Hematopoietic multipotent progenitor cell treated with erythropoietin and hydrocortisone succinate and interleukin-3 and kit ligand, for 6 days (in vitro differentiated cells): ENCODE data around the gene DCN.
A peak's percentile ranks its signal among the peaks of the same experiment; 100 is the strongest.
"Not testable (repeated sequence)": the region's sequence is repeated elsewhere in the genome, so short reads cannot be mapped to it uniquely, and the experiment has no call there.

ENCODE experiments used
- DNase-seq: peaks from one replicate; pipeline ENCODE4 v3.0.0-alpha.2; 2015

DCN gene, protein sequence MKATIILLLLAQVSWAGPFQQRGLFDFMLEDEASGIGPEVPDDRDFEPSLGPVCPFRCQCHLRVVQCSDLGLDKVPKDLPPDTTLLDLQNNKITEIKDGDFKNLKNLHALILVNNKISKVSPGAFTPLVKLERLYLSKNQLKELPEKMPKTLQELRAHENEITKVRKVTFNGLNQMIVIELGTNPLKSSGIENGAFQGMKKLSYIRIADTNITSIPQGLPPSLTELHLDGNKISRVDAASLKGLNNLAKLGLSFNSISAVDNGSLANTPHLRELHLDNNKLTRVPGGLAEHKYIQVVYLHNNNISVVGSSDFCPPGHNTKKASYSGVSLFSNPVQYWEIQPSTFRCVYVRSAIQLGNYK

DNA sequence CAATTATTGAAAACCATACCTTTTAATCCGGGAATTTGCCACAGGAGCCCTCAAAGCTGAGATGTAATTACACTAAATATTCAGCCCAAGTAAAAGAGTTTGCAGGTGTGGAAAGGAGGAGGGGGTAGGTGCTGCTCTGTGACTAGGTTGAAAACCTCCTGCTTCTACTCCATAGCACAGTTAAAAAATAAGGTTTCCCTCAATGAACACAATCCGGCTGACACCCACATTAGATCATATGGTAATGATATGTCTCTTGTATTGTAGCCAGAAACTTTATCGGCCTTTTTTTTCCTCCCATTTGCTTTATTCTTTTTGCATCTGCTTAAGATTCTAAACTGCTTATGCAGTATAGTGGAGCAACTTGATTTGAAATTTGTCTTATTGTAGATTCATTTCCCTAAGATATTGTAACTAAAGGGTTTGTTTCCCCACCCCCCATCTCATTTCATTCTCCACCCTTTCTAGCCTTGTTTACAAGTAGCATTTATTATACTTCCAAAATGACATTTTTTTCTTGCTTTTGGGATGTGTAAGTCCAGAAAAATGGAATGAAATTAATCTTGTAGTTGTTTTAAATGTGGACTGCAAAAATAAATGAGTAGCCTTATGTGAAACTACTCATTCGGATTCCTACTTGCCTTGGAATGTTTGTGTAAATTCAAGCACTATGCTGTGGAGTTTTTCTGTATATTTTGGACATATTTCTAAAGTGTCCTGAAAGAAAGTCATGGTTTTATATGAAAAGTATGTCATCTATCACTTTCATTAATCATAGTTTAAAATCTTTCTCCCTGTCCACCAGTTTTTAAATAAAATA, at the start of gene DCN:
DCN (minus strand) TSS at position 182 of the 820 bp plus-strand sequence. CDS start 4,265 bp downstream, outside the sequence.
- DNase-seq = no peak

DNA sequence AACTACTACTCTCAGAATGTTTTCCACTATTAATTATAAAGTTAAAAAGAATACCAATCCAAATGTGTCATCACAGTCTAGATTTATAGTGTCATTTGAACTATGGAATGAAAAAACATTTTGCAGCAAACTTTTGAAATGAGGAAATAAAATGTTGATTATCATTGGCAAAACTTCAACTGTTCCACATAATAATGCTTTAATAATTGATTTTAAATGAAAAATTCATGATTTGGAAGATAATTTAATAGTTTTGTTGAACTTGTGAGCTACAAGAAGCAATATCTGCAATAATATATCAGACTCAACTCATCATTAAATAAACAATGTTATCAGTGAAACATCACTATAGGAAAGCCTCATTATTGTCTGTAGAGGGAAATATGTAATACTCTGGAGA, 48.2 kb upstream of the DCN start:
- no peak for DNase-seq

DNA sequence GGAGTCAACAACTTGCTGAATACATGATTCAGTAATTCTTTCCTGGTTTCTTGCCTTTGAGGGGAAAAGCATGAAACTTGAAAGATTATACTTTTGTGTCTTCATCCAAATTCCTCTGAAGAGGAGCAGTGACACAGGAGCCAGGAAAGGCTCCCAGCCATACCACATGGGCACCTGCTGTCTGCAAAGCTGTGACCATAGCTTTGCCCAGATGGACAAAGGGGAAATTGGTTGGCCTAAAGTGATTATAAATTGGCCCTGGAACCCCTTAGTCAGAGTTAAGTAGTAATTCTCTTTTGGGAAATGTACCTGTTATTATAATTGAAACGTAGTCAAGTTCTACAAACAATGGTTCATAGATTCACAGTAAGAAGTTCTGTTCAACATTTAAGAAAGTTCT, 44.3 kb upstream of the DCN start:
- DNase-seq = no peak

DNA sequence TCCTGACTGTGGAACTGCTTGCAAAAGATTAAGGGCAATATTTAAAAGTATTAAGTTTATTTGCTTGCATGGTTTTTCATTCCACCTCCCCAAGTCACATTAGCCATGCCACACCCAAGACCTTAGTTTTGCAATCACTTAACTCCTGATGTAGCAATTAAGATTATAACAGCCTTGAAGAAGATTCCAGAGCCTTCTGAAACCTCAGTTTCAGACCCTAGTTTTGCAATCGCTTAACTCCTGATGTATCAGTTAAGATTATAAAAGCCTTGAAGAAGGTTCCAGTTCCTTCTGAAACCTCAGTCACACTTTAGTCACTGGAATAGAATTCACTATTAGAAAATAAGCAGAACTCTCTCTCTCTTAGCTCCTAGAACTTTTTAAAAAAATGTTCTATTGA, 42.7 kb upstream of the DCN start:
- no peak for DNase-seq

DNA sequence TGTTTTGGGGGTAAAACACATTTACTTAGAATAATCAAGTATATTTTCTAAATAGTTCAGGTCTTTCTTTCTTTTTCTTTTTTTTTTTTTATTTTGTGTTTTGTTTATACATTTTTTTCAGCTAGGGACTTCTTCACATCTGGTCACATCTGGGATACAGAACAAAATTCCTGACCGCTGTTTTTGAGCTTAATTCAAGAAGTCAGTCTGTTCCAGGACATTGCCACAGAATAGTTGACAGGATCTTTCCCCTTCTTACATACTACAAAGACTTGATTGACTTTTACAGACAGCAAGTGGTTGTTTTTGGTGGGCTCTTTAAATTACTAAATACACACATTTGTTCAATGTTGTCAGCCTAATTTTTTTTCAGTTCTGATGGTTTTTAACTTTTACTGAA, 41.8 kb upstream of the DCN start:
- no peak for DNase-seq

DNA sequence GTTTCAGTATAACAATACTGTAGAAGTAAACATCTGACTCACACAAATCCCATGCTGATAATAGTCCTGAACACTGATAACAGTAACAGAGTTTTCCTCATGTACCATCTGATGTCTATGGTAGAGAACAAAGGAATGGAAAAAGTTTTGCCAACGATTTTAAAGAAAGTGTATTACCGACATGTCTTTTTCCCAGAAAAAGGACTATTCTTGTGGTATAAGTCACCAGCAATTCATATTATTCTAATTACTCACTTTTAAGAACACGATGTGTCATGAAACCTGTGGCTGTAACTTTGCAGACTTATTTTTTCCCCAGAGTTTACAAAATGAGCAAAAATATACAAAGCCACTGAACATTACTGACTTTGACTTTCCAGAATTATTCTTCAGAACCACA, 40.1 kb upstream of the DCN start:
- DNase-seq = no peak

DNA sequence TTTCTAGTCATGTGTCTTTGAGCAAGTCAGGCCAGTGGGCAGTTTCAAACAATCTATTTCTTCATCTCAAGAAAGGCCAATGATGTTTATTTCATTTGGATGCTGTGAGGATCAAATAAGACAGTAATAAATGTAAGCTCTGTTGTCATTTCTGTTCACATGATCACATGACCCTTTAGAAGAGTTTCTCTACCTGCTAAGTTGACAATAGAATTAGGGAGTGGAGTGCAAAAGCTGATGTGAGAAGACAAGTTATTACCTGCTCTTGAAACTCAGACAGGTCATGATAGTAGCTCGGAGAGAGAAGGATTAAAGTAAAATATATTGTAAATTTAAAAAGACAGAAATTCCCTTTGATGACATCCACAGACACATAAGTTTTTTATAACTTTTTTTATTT, 37.3 kb upstream of the DCN start:
- no peak for DNase-seq

DNA sequence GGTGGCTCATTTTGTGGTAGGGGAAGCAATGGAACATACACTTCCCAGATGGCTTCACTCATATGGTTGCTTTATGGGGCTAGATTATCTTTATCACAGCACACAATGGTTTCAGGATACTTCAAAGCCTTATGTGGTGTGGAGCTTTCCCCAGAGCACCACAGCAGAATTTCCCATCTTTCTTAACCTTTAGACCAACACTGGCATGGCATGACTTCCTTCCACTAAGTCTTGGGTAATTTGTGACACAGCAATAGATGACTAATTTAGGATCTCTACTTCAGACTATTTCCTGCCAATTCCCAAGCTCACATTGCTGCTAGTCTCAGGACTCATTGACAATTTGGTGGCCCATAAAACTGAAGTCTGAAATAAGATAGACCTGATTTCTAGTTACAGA, 36.9 kb upstream of the DCN start:
- no peak for DNase-seq

DNA sequence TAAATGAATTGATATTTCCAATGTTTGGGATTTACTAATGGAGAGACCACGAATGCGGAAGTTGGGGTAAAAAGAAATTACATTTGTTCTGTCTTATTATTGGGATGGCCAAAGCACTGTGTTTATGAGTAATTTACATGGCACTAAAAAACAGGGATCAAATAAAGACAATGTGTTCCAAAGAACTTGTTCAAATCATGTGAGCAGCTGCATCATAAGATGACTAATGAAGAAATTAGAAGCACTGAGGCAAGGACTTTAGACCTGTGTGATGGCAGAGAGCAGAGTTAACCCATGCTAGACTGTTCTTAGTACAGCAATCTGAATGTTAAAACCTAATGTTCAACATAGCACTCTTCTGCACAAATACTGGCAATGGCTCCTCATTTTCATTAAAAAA, 34.3 kb upstream of the DCN start:
- no peak for DNase-seq

DNA sequence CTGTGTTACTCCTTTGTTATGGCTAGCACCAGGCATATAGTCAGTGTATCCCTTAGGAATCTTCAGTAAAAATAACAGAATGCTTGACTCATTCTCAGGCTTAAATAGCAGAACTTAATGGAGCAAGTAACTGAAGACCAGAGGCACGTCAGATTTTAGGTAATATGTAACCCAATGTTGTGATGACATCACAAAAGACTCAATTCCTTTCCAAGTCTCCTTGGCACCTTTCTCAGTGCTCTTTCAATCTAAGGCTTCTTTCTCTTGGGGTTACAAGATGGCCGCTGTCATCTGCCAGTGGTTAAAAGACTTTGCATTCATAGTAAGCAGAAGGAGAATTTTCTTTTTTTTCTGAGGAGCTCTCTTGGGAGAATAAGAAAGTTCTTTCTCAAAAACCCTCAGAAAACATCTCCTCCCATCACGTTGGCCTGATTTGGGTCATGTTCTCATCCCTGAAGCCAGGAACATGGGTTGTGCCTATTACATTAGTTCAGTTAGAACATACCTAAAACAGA, 33.4 kb upstream of the DCN start:
- no peak for DNase-seq

DNA sequence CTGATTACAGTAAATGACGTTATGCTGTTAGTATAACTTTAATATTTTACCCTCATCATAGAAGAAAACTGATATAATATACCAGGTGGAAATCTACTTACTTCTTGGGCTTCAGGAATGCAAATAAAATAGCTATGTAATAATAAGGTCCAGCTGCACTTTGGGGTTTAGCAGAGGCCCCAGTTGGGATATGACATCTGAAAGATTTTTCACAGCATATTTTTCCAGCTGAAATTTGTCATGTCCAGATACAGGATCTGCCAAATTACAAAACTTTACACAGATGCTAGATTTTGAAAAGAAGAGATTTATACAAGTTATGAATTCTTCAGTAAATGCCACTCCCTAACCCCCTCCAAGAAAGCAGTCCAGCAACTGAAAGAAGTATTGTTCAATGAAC, 29.2 kb upstream of the DCN start:
- DNase-seq = no peak

DNA sequence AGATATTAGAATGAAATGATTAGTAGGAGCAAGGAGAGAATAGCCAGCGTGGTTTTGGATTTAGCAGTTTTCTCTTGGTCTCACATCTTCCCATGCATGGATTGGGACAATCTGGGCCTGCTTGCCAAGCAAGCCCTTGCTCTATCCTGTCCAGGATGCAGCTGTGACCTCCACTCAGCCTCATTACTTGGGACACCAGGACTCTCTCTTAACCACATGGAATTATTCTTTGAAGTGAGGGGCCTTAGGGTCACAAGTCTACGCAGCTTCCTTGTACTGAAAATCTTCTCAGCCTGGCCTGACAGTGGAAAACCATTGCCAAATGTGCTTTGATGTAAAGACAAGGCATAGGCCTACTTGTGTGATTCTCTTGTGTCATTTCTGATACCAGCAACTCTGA, 28.0 kb upstream of the DCN start:
- no peak for DNase-seq

DNA sequence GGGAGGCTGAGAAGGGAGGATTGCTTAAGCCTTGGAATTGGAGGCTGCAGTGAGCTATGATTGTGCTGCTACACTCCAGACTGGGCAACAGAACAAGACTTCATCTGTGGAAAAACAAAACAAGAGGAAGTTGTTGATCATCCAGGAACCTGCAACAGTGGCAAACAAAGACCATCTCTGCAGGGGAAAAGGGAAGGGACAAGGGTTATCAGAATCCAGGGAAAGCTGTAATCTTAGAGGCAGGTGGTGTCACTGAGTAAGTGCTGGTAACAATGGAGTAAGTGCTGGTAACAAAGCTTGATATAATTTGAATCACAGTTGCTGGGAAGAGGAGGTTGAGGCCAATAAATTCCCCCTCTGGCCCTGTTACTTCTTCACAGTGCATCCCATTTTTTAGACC, 27.5 kb upstream of the DCN start:
- DNase-seq = no peak

DNA sequence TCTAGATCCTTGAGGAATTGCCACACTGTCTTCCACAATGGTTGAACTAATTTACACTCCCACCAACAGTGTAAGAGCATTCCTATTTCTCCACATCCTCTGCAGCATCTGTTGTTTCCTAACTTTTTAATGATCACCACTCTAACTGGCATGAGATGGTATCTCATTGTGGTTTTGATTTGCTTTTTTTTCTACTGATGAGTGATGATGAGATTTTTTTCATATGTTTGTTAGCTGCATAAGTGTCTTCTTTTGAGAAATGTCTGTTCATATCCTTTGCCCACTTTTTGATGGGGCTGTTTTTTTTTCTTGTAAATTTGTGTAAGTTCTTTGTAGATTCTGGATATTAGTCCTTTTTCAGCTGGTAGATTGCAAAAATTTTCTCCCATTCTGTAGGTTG, 24.7 kb upstream of the DCN start:
- not testable (repeated sequence) for DNase-seq

DNA sequence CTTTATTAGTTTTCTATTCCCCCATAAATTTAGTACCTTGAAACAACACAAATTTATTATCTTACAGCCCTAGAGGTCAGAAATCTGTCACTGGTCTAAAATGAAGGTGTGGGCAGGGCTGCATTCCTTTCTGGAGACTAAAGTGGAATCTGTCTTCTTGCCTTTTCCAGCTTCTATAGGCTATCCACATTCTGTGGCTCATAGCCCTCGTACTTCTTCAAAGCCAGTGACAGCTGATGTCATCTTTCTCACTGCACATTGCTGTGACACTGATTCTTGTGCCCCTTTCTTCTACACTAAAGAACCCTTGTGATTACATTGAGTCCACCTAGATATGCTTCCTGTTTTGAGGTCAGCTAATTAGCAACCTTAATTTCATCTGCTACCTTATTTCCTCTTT, 23.2 kb upstream of the DCN start:
- peak; percentile 2 for DNase-seq

DNA sequence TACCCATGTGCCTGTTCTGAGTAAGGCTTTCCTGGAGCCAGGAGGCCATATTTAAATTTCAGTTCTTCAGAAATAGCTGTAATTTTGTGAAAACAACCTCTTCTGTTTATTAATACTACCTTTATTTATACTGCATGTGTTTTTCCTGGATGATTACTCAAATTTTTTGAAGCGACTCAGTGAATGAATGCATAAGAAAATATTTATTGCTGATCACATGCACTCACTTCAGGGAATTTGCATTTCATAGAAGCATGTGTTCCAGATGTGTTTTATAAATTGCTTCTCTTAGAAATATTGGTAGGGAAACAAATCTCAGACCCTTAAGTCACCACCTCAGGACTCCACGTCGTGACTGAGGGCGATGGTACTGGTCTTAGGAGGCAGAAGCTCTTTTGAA, 21.8 kb upstream of the DCN start:
- no peak for DNase-seq

DNA sequence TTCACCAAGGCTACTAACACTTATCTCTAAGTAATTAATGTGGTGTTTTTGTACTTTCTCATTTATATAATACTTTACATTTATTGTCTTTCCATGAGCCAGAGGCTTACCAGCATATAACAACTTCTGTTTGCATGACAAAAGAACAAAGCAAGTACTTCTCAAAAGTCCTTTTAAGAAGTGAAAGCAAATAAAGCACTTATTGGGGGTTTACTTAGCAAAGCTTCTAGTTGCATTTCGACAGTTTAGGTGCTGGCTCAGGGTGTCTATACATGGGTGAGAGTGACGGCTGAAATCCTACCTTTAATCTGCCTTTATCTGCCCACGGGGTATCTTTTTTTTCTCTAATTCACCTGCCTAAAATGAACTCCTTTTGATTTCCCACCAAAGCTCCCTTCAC, 21.0 kb upstream of the DCN start:
- no peak for DNase-seq

DNA sequence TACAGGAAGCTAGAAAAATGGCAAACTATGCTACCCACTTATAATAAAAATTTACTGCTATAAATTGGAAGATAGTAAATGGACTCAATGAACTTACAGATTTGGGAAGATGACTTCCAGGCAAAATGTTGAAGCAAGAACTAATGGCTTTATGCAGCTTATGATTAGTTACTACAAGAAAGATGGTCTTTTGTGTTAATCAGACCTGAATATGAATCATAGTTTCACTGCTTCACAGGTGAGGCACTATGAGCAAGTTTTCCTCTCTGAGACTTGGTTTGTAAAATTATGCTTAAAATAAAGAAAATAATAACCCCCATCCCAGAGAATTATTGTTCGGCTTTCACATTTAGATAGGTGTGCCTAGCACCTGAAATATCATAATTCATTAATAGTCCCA, 19.8 kb upstream of the DCN start:
- no peak for DNase-seq

DNA sequence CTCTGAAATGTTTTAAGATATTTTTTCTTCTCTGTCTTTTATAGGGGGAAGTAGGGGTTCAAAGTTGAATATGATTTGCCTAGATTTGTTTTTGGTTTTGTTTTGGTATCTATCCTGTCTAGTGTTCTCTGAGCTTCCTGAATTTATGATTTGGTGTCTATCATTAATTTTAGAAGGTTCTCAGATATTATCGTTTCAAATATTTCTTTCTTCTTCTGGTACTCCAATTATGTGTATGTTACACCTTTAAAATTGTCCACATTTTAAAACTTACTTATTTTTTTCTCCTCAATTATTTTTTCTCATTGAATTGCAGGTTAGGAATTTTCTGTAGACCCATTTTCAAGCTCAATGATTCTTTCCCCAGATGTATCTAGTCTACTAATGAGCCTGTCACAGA, 13.8 kb upstream of the DCN start:
- no peak for DNase-seq

DNA sequence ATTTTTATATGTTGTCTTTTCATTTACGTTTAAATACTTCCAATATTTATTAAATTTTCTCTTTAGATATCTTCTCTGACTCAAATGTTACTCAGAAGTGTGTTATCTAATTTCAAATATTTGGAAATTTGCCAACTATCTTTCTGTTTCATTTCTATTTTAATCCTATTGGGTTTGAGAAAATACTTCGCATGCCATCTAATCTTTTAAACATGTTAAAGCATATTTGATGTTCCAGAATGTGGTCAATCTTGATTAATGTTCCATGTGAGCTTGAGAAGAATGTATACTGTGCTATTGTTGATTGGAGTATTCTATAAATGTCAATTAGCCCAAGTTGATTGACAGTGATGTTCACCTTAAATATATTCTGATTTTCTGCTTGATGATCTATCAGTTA, 11.9 kb upstream of the DCN start:
- DNase-seq = no peak

DNA sequence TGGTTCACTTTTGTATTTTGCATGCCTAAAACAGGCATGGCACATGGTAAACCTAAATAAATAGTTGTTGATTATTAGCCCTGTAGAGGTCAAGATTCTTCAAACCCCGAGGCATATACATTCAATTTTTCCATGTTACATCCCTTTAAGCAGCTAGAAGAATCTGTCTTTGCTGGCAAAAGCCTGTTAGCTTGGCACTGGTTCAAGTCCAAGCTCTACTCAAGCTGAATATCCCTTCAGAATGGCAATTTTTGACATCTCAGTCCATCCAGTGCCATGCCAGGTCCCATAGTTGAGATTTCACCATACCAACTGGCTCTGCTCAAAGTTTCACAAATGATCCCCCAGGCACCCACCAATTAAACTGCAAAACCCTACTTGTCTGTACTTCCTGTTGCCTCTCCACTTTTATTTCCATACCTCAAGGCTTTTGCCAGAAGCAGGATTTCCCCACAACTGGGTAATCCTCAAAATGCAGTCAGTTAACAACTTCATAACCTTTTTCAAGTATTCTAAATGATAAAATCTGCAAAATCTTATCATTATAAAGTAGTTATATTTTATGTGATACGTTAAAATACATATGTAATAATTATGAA, 9.0 kb upstream of the DCN start:
- DNase-seq = no peak

DNA sequence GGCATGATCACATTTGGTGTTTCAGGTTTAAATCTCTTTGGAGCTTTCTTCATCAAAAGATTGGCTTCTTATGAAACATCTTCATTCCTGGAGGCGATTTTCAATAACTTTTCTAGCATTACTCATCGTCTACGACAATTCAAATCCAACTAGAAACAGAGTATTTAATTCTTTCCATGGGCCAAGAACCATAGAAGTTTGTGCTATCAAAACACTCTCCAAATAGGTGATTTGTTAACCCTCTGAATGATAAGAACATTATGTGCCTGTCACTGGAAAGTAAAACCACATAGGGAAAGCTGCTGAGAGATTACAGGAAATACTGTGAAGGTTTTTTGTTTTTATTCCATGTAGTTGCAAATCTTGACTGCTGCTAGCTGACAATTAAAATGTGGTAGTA, 6.9 kb upstream of the DCN start:
- DNase-seq = no peak

DNA sequence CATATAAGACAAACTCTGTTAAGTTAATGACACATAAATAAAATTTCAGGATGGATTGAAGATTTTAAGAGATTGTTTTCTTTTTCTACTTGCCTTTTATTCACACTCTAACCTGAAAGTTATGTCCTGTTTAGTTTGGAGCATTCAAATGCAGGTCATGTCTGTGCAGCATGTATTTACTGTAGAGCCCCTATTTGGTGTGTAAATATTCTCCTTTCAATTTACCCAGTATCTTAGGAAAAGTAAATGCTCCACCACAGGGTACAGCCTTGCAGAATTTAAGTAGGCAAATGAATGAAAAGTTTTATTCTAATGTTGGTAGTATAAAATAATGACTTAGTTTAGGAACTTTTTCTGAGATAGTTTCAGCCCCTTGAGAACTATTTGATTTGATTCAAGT, 6.2 kb upstream of the DCN start:
- no peak for DNase-seq

DNA sequence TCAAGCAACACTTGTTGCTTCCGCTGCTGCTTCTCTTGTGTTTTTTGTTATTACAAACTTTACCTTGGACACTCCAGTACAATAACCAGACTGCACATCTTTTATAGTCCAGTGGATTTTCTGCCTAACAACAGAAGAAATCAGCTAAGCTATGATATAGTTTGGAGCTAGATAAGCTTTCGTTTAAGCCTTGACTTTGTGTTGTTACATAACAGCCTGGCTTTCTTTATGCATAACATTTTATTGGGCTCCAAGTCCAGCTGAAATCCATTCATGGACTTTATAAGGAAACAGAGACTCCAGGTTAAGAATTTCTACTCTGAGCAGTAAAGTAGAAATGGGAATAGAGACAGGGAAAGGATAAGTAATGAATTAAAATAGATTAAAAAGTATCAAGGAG, 3.5 kb upstream of the DCN start:
- DNase-seq = no peak
